SK-N-SH (cell line): ENCODE measurements around the gene GPR63. TPM values are rescaled to one million over a fixed set of nuclear protein-coding genes. Genes with fewer than 3 reads are reported as not detected.

ENCODE experiments used
- CTCF ChIA-PET: fragments of 300-600, 350-600 bp; formaldehyde crosslinking; extraction: SDS; loops from one replicate; lab custom pipeline; 2021; lab: Yijun Ruan, JAX
- POLR2A ChIA-PET: fragments of 350-600 bp; sonication (Branson Sonifier 250); formaldehyde crosslinking; extraction: SDS; loops from one replicate; lab custom pipeline; 2020; ENCODE audit warnings: antibody characterized with exemption, inconsistent platforms; lab: Yijun Ruan, JAX
- DNase-seq: peaks from one replicate; pipeline ENCODE4 v3.0.0; 2012
- H2AFZ ChIP-seq: fragments of 200-600 bp; sonication (generic); 2 replicates; pipeline ENCODE4 v1.8.1; 2016; ENCODE audit warnings: antibody characterized with exemption, mild to moderate bottlenecking, low read depth
- H3F3A ChIP-seq: fragments of 200-600 bp; sonication (generic); replicated peaks from 2 replicates; pipeline ENCODE3; 2016; ENCODE audit warnings: antibody characterized with exemption, mild to moderate bottlenecking; ENCODE audit not compliant: insufficient read depth
- H3K27ac ChIP-seq, 2 experiments: fragments of 200-500 bp in 1 of 2; fragments of 200-600 bp in 1 of 2; sonication (Bioruptor generic) in 1 of 2; sonication (generic), shearing (Covaris generic) in 1 of 2; 2 replicates each; pipeline versions ENCODE4 v1.5.1 to v1.6.1; 2014 to 2016; ENCODE audit warnings: low read depth in 2 of 2, inconsistent platforms in 1 of 2, low read length in 1 of 2, mild to moderate bottlenecking in 1 of 2, mixed read lengths in 1 of 2
- H3K27me3 ChIP-seq: fragments of 200-600 bp; sonication (generic), shearing (Covaris generic); 2 replicates; pipeline ENCODE4 v1.6.1; 2016; ENCODE audit warnings: mixed run types; ENCODE audit not compliant: insufficient read depth
- H3K36me3 ChIP-seq, 2 experiments: fragments of 200-500 bp in 1 of 2; fragments of 200-600 bp in 1 of 2; sonication (Bioruptor generic) in 1 of 2; sonication (generic) in 1 of 2; replicated peaks in 1 of 2; 2 replicates each; pipeline versions ENCODE3 to v1.5.1; 2014 to 2016; ENCODE audit warnings: low read length in 1 of 2, mild to moderate bottlenecking in 1 of 2; ENCODE audit not compliant: insufficient read depth in 2 of 2, control insufficient read depth in 1 of 2
- H3K4me1 ChIP-seq, 2 experiments: fragments of 200-500 bp in 1 of 2; fragments of 200-600 bp in 1 of 2; sonication (Bioruptor generic) in 1 of 2; sonication (generic), shearing (Covaris generic) in 1 of 2; 2 replicates each; pipeline versions ENCODE4 v1.5.1 to v1.6.1; 2014 to 2016; ENCODE audit warnings: low read depth in 1 of 2, low read length in 1 of 2, mixed run types in 1 of 2; ENCODE audit not compliant: insufficient read depth in 2 of 2, control insufficient read depth in 1 of 2
- H3K4me2 ChIP-seq: fragments of 200-600 bp; sonication (generic), shearing (Covaris generic); 2 replicates; pipeline ENCODE4 v1.6.1; 2017; ENCODE audit warnings: mixed run types
- H3K4me3 ChIP-seq, 2 experiments: fragments of 200-500 bp in 1 of 2; fragments of 200-600 bp in 1 of 2; sonication (Bioruptor generic) in 1 of 2; sonication (generic), shearing (Covaris generic) in 1 of 2; 2 replicates each; pipeline versions ENCODE4 v1.5.1 to v1.8.1; 2014 to 2016; ENCODE audit warnings: low read depth in 2 of 2, inconsistent platforms in 1 of 2, low read length in 1 of 2, mild to moderate bottlenecking in 1 of 2, mixed read lengths in 1 of 2, moderate library complexity in 1 of 2
- H3K79me2 ChIP-seq: fragments of 200-600 bp; sonication (generic); 2 replicates; pipeline ENCODE4 v1.8.1; 2017; ENCODE audit warnings: mild to moderate bottlenecking; ENCODE audit not compliant: insufficient read depth
- H3K9ac ChIP-seq: fragments of 200-600 bp; sonication (generic); 2 replicates; pipeline ENCODE4 v1.6.1; 2017; ENCODE audit warnings: mixed run types
- H3K9me2 ChIP-seq: fragments of 200-600 bp; sonication (generic); 2 replicates; pipeline ENCODE4 v1.6.1; 2017; ENCODE audit warnings: mixed run types
- H3K9me3 ChIP-seq: fragments of 200-600 bp; sonication (generic); 2 replicates; pipeline ENCODE4 v1.6.1; 2017; ENCODE audit warnings: mixed run types, mild to moderate bottlenecking, moderate library complexity
- H4K20me1 ChIP-seq: fragments of 200-600 bp; sonication (generic); 2 replicates; pipeline ENCODE4 v1.6.1; 2017; ENCODE audit warnings: mild to moderate bottlenecking, mixed run types; ENCODE audit not compliant: insufficient read depth
- EZH2phosphoT487 ChIP-seq: fragments of 200-600 bp; sonication (generic); IDR thresholded peaks from 2 replicates; pipeline ENCODE4 v1.6.1; 2017; ENCODE audit warnings: low read depth, mixed run types, mild to moderate bottlenecking, antibody characterized with exemption, moderate library complexity, borderline replicate concordance
- FOXJ3 ChIP-seq: sonication (generic); formaldehyde crosslinking; IDR thresholded peaks from 2 replicates; pipeline ENCODE4 v1.5.1; 2020; ENCODE audit warnings: mild to moderate bottlenecking, missing genetic modification reagents
- FOXM1 ChIP-seq: IDR thresholded peaks from 2 replicates; pipeline ENCODE4 v1.4.0; 2012; ENCODE audit warnings: low read depth, mild to moderate bottlenecking
- GABPA ChIP-seq: IDR thresholded peaks from 2 replicates; pipeline ENCODE4 v1.4.0; 2012; ENCODE audit warnings: low read depth, mild to moderate bottlenecking
- GATA2 ChIP-seq: sonication (generic); formaldehyde crosslinking; IDR thresholded peaks from 2 replicates; pipeline ENCODE4 v1.5.0; 2020; ENCODE audit warnings: mild to moderate bottlenecking, missing genetic modification reagents
- JUND ChIP-seq: IDR thresholded peaks from 2 replicates; pipeline ENCODE4 v1.4.0; 2012
- MEF2A ChIP-seq: IDR thresholded peaks from 2 replicates; pipeline ENCODE4 v1.4.0; 2012; ENCODE audit warnings: low read depth, borderline replicate concordance
- MXI1 ChIP-seq: IDR thresholded peaks from 2 replicates; pipeline ENCODE4 v1.6.1; 2012; ENCODE audit warnings: mild to moderate bottlenecking, low read depth, low read length, improper control_type of control experiment
- RAD21 ChIP-seq: IDR thresholded peaks from 2 replicates; pipeline ENCODE4 v1.6.1; 2012; ENCODE audit warnings: mild to moderate bottlenecking, low read length
- RCOR1 ChIP-seq: fragments of 150-350 bp; IDR thresholded peaks from 2 replicates; pipeline ENCODE4 v1.6.1; 2017; ENCODE audit warnings: antibody characterized with exemption, low read length
- RFX5 ChIP-seq: IDR thresholded peaks from 2 replicates; pipeline ENCODE4 v1.6.1; 2012; ENCODE audit warnings: mild to moderate bottlenecking, improper control_type of control experiment, low read length
- RXRA ChIP-seq: IDR thresholded peaks from 2 replicates; pipeline ENCODE4 v1.4.0; 2012; ENCODE audit warnings: low read depth, mild to moderate bottlenecking, borderline replicate concordance
- SMC3 ChIP-seq: IDR thresholded peaks from 2 replicates; pipeline ENCODE4 v1.6.1; 2012; ENCODE audit warnings: low read depth, low read length, improper control_type of control experiment
- YY1 ChIP-seq: IDR thresholded peaks from 2 replicates; pipeline ENCODE4 v1.4.0; 2012; ENCODE audit warnings: low read depth, mild to moderate bottlenecking
- WGBS: methylation state at CpG from one replicate; pipeline ENCODE4 v1.1.6; 2017; ENCODE audit warnings: low lambda C conversion rate; 5-methylcytosine and 5-hydroxymethylcytosine counted together
- polyA plus RNA-seq, 3 experiments: library from polyadenylated mRNA; depleted of rRNA; stranded (reverse); fragments of >200 nt; gene quantifications; 2 replicates each; pipeline ENCODE4 v1.2.3, GENCODE V29; 2012
- TF ChIP-seq, protein P1 (sequence below): IDR thresholded peaks from 2 replicates; pipeline ENCODE4 v1.4.0; 2012; ENCODE audit warnings: low read depth, borderline replicate concordance
- TF ChIP-seq, protein P2 (sequence below): fragments of 150-350 bp; IDR thresholded peaks from 2 replicates; pipeline ENCODE4 v1.6.1; 2017; ENCODE audit warnings: antibody characterized with exemption, low read length, low read depth, borderline replicate concordance
- TF ChIP-seq, protein P3 (sequence below): IDR thresholded peaks from 2 replicates; pipeline ENCODE4 v1.4.0; 2012; ENCODE audit warnings: low read depth, borderline replicate concordance
- TF ChIP-seq, protein P4 (sequence below): IDR thresholded peaks from 2 replicates; pipeline ENCODE4; 2012

GPR63 gene
- polyA plus RNA-seq, 1 of the 3 experiments (the other 2 are of a cell fraction) = 0.53 TPM

DNA sequence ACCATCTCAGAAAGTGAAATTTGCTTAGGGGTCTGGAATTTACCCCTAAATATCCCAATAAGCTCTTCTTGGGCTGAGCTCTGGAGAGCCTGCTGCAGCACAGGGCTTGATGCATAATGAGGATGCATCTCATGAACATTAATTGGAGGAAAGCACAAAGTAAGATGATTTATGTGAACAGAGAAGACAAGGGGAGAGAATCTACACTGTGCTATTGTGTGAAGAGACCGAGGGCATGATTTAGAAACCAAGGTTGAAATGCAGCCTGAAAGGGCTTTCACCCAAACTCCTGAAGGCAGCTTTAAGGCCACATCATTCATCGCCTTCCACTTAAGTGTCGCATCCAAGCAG is 27.8 kb upstream of the GPR63 start:
- Histone ChIP-seq H3K27ac (no peak overlapping the region), H3K4me2 (no peak overlapping the region), H3K27me3 (no peaks in the 10 kb centered on the region), H3K4me1 (peaks cover 0 to 5% of the 10 kb centered on the region in 2 experiments; a peak in 2 of 4 replicates), H3K4me3 (no peak overlapping the region), H2AFZ (no peak overlapping the region), H3K36me3 (no peaks in the 10 kb centered on the region), H3F3A (no peaks in the 10 kb centered on the region), H3K9ac (no peak overlapping the region), H3K9me3 (no peaks in the 10 kb centered on the region), H3K9me2 (no peaks in the 10 kb centered on the region), H3K79me2 (no peaks in the 10 kb centered on the region), H4K20me1 (no peaks in the 10 kb centered on the region)
- 56% methylated on average over 3 of the region's 3 CpGs for WGBS
- POLR2A ChIA-PET = no interaction called here
- TF ChIP-seq, protein P1, sequence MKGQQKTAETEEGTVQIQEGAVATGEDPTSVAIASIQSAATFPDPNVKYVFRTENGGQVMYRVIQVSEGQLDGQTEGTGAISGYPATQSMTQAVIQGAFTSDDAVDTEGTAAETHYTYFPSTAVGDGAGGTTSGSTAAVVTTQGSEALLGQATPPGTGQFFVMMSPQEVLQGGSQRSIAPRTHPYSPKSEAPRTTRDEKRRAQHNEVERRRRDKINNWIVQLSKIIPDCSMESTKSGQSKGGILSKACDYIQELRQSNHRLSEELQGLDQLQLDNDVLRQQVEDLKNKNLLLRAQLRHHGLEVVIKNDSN = no peak
- TF ChIP-seq RCOR1 (no peak), RAD21 (no peak), YY1 (no peak), RFX5 (no peak), FOXM1 (no peak), SMC3 (no peak)
- TF ChIP-seq, protein P2, sequence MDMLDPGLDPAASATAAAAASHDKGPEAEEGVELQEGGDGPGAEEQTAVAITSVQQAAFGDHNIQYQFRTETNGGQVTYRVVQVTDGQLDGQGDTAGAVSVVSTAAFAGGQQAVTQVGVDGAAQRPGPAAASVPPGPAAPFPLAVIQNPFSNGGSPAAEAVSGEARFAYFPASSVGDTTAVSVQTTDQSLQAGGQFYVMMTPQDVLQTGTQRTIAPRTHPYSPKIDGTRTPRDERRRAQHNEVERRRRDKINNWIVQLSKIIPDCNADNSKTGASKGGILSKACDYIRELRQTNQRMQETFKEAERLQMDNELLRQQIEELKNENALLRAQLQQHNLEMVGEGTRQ = no peak
- TF ChIP-seq, protein P3, sequence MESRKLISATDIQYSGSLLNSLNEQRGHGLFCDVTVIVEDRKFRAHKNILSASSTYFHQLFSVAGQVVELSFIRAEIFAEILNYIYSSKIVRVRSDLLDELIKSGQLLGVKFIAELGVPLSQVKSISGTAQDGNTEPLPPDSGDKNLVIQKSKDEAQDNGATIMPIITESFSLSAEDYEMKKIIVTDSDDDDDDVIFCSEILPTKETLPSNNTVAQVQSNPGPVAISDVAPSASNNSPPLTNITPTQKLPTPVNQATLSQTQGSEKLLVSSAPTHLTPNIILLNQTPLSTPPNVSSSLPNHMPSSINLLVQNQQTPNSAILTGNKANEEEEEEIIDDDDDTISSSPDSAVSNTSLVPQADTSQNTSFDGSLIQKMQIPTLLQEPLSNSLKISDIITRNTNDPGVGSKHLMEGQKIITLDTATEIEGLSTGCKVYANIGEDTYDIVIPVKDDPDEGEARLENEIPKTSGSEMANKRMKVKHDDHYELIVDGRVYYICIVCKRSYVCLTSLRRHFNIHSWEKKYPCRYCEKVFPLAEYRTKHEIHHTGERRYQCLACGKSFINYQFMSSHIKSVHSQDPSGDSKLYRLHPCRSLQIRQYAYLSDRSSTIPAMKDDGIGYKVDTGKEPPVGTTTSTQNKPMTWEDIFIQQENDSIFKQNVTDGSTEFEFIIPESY = no peak
- no peak for DNase-seq
- CTCF ChIA-PET = interaction anchor here (1.0 to 1.2 kb wide), 2 partner anchors 18 to 243 kb away, joined by 3 to 4 read pairs; no protein-coding TSS in a partner anchor

DNA sequence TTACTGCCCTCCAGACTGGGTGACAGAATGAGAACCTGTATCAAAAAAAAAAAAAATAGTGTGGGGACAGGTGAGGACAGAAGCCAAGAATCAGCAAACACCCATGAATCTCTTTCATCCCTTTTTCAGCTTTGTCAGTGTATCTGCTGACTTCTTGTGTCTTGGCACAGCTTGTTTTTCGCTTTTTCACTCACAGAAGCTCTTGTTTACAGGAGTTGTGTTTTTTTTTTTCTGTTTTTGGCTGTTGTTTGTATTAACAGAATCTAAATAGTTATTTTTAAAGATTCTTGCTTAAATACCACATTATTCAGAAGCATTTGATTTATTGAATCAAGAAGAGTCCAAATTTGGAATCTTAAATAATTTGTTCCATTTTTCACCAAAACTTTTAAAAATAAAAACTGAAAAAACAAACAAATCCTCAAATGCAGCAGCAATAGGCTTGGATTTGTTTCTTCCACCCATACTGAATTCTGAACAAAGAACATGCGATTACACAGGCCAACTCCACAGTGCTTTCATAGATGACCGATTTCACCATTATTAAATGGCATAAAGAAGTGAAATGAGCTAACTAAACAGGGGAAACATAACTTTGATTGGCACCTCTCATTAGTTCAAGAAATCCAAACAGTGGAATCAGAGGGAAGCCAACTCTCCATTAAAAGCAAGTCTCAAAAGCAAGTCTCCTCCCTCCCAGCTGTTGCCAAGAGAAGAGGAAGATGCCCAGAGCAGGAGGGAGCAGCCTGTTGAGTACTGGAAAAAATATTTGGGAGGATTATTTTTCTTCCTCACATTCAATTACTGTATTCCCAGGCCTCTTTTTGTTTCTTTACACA is 27.2 kb upstream of the GPR63 start:
- Histone ChIP-seq H3K36me3 (no peaks in the 10 kb centered on the region), H3K9ac (no peak overlapping the region), H2AFZ (no peak overlapping the region), H3K27ac (no peak overlapping the region), H3F3A (no peaks in the 10 kb centered on the region), H3K9me2 (no peaks in the 10 kb centered on the region), H3K79me2 (no peaks in the 10 kb centered on the region), H3K4me2 (no peak overlapping the region), H3K4me3 (no peak overlapping the region), H3K27me3 (no peaks in the 10 kb centered on the region), H3K9me3 (no peaks in the 10 kb centered on the region), H3K4me1 (peaks cover 0 to 5% of the 10 kb centered on the region in 2 experiments; a peak in 2 of 4 replicates), H4K20me1 (no peaks in the 10 kb centered on the region)
- DNase-seq = no peak
- ChIA-PET POLR2A (no interaction called here), CTCF (interaction anchor here (0.5 to 1.0 kb wide), 2 partner anchors 35 to 242 kb away, joined by 3 read pairs; no protein-coding TSS in a partner anchor)
- TF ChIP-seq RXRA (no peak), MXI1 (no peak), EZH2phosphoT487 (no peak), RFX5 (no peak), RCOR1 (no peak), FOXJ3 (CRISPR knock-in tag) (no peak), GATA2 (CRISPR knock-in tag) (no peak), MEF2A (no peak), GABPA (no peak), JUND (no peak)
- TF ChIP-seq, protein P4, sequence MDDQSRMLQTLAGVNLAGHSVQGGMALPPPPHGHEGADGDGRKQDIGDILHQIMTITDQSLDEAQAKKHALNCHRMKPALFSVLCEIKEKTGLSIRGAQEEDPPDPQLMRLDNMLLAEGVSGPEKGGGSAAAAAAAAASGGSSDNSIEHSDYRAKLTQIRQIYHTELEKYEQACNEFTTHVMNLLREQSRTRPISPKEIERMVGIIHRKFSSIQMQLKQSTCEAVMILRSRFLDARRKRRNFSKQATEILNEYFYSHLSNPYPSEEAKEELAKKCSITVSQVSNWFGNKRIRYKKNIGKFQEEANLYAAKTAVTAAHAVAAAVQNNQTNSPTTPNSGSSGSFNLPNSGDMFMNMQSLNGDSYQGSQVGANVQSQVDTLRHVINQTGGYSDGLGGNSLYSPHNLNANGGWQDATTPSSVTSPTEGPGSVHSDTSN = no peak
- 36% methylated on average over 3 of the region's 3 CpGs for WGBS
